Keratinocyte (primary cell): Measurements from ENCODE around the gene MAN1C1. TPM values are rescaled to one million over a fixed set of nuclear protein-coding genes. Genes with fewer than 3 reads are reported as not detected.
"Not testable (repeated sequence)": the region's sequence is repeated elsewhere in the genome, so short reads cannot be mapped to it uniquely, and the experiment has no call there.

Source experiments
- DNase-seq: peaks from one replicate; pipeline ENCODE4 v3.0.0-alpha.2; 2011; ENCODE audit warnings: low read depth, missing footprints, low spot score
- FAIRE-seq: peaks from 2 replicates; lab custom pipeline; 2011; peaks lifted over from hg19 to GRCh38; lab: Jason Lieb, UNC
- H2AFZ ChIP-seq: 2 replicates; pipeline ENCODE4 v1.6.0; 2012; ENCODE audit warnings: low read length, control low read depth, inconsistent platforms; ENCODE audit not compliant: control insufficient read depth
- H3K27ac ChIP-seq: 2 replicates; pipeline ENCODE4 v1.5.1; 2011; ENCODE audit warnings: low read length; ENCODE audit not compliant: control insufficient read depth, insufficient read depth
- H3K27me3 ChIP-seq: 3 replicates; pipeline ENCODE4 v1.6.0; 2011; ENCODE audit warnings: low read length; ENCODE audit not compliant: control insufficient read depth, insufficient read depth; ENCODE audit errors: extremely low read depth
- H3K36me3 ChIP-seq, 2 experiments: 2 replicates in 1 of 2; 3 replicates in 1 of 2; pipeline ENCODE4 v1.5.1; 2011; ENCODE audit warnings: low read length in 2 of 2, mild to moderate bottlenecking in 1 of 2; ENCODE audit not compliant: control insufficient read depth in 2 of 2, insufficient read depth in 2 of 2; ENCODE audit errors: extremely low read depth in 1 of 2
- H3K4me1 ChIP-seq: 3 replicates; pipeline ENCODE4 v1.5.1; 2011; ENCODE audit warnings: low read length; ENCODE audit not compliant: control insufficient read depth, insufficient read depth; ENCODE audit errors: extremely low read depth
- H3K4me2 ChIP-seq: 3 replicates; pipeline ENCODE4 v1.6.0; 2011; ENCODE audit warnings: low read depth, low read length; ENCODE audit not compliant: control insufficient read depth, insufficient read depth; ENCODE audit errors: extremely low read depth
- H3K4me3 ChIP-seq, 3 experiments: fragments of 200-600 bp in 1 of 3; sonication (generic) in 1 of 3; 2 replicates in 2 of 3; 3 replicates in 1 of 3; pipeline ENCODE4 v1.5.1; 2011 to 2016; ENCODE audit warnings: low read length in 3 of 3, mild to moderate bottlenecking in 3 of 3, control low read depth in 2 of 3, inconsistent platforms in 1 of 3, low read depth in 1 of 3, mixed read lengths in 1 of 3, mixed run types in 1 of 3, moderate library complexity in 1 of 3; ENCODE audit not compliant: control insufficient read depth in 2 of 3, insufficient read depth in 2 of 3; ENCODE audit errors: extremely low read depth in 1 of 3
- H3K79me2 ChIP-seq: 2 replicates; pipeline ENCODE4 v1.6.0; 2012; ENCODE audit warnings: low read length; ENCODE audit not compliant: control insufficient read depth, insufficient read depth
- H3K9ac ChIP-seq: 3 replicates; pipeline ENCODE4 v1.6.0; 2011; ENCODE audit warnings: low read length; ENCODE audit not compliant: control insufficient read depth, insufficient read depth; ENCODE audit errors: extremely low read depth
- H3K9me1 ChIP-seq: 3 replicates; pipeline ENCODE4 v1.6.0; 2011; ENCODE audit warnings: low read length; ENCODE audit not compliant: control insufficient read depth, insufficient read depth; ENCODE audit errors: extremely low read depth
- H3K9me3 ChIP-seq: 2 replicates; pipeline ENCODE4 v1.5.1; 2012; ENCODE audit warnings: low read depth, low read length; ENCODE audit not compliant: control insufficient read depth
- H4K20me1 ChIP-seq: 3 replicates; pipeline ENCODE4 v1.6.0; 2011; ENCODE audit warnings: low read length; ENCODE audit not compliant: control insufficient read depth, insufficient read depth; ENCODE audit errors: extremely low read depth
- CTCF ChIP-seq, 3 experiments: IDR thresholded peaks in 1 of 3; conservative IDR thresholded peaks in 1 of 3; optimal IDR thresholded peaks in 1 of 3; 2 replicates in 2 of 3; 3 replicates in 1 of 3; pipeline versions ENCODE3 to v1.5.1; 2011; ENCODE audit warnings: low read length in 3 of 3, mild to moderate bottlenecking in 3 of 3, moderate library complexity in 2 of 3, control low read depth in 1 of 3, inconsistent platforms in 1 of 3; ENCODE audit not compliant: insufficient read depth in 2 of 3; ENCODE audit errors: extremely low read depth in 1 of 3
- EZH2 ChIP-seq: IDR thresholded peaks from one replicate; pipeline ENCODE4 v1.6.1; 2012; ENCODE audit warnings: inconsistent platforms, mild to moderate bottlenecking, low read length, moderate library complexity
- dilution Hi-C: fragments of 300-500 bp; cut with MboI; formaldehyde crosslinking; loops from one replicate; pipeline ENCODE4 v1.7.0; 2020; ENCODE audit warnings: low sequenced_read_pairs; ENCODE audit not compliant: extremely low pct_ligation_motif_present
- polyA plus RNA-seq, 5 experiments: library from polyadenylated mRNA; depleted of rRNA in 3 of 5; stranded (reverse) in 3 of 5; stranded (forward) in 1 of 5; unstranded in 1 of 5; fragments of >200 nt; gene quantifications; 1 replicate in 1 of 5; 2 replicates in 3 of 5; 3 replicates in 1 of 5; pipeline versions ENCODE4 v1.2.1 to v1.2.3, GENCODE V29; 2011 to 2012; ENCODE audit warnings: missing spikeins in 2 of 5, low read depth in 1 of 5, low replicate concordance in 1 of 5

MAN1C1 gene
- polyA plus RNA-seq, 1 donor (not counting 4 experiments of a cell fraction or from before 2014, with no cell fraction given): 0.07 TPM

DNA sequence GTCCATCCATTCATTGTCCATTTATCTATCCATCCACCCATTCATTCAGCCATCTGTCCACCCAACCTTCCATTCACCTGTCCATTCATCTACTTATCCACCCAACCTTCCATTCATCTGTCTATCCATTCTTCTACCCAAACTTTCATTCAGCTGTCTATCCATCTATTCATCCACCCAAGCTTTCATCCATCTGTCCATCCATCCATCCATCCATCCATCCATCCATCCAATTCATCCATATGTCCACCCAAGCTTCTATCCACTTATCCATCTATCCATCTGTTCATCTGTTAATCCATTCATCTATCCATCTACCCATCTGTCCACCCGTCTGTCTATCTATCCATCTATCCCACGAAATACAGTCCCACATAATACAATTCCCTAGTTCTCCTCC, 21.6 kb upstream of the MAN1C1 start:
- DNase-seq (no peak), FAIRE-seq (no peak)
- H3K9ac ChIP-seq: no peak overlapping the region
- no peak for TF ChIP-seq CTCF (optimal IDR thresholded peaks at IDR 0.05 in 1 of 3, IDR thresholded peaks at IDR 0.05 in 1 of 3, conservative IDR thresholded peaks at IDR 0.05 in 1 of 3; ENCODE audit: extremely low read depth in 1 of 3, insufficient read depth in 2 of 3, low read length in 3 of 3)
- TF ChIP-seq EZH2: no peak
- no peaks in the 10 kb centered on the region for H3K79me2 ChIP-seq
- no peaks in the 10 kb centered on the region for H3K9me1 ChIP-seq
- dilution Hi-C loops: no loop called here
- no peak overlapping the region for H3K4me2 ChIP-seq
- no peaks in the 10 kb centered on the region for H4K20me1 ChIP-seq
- no peak overlapping the region for H3K4me3 ChIP-seq
- no peaks in the 10 kb centered on the region for H3K27me3 ChIP-seq
- H3K4me1 ChIP-seq: no peaks in the 10 kb centered on the region
- H3K36me3 ChIP-seq: no peaks in the 10 kb centered on the region
- no peaks in the 10 kb centered on the region for H3K9me3 ChIP-seq
- H3K27ac ChIP-seq: no peak overlapping the region
- H2AFZ ChIP-seq: no peak overlapping the region

DNA sequence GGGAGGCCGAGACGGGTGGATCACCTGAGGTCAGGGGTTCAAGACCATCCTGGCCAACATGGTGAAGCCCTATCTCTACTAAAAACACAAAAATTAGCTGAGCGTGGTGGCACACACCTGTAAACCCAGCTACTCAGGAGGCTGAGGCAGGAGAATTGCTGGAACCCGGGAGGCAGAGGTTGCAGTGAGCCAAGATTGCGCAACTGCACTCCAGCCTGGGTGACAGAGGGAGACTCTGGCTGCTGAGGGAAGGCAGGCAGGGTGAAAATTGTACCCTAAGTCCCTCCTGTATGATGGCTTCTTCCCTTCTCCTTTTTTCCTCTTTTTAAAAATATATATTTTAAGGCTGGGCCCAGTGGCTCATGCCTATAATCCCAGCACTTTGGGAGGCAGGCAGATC, 19.9 kb upstream of the MAN1C1 start:
- FAIRE-seq, H3K4me3 ChIP-seq, H3K9me1 ChIP-seq, H3K9me3 ChIP-seq, H3K36me3 ChIP-seq, H3K27ac ChIP-seq, DNase-seq, H3K4me1 ChIP-seq, H3K79me2 ChIP-seq, H4K20me1 ChIP-seq, H2AFZ ChIP-seq, H3K4me2 ChIP-seq, H3K9ac ChIP-seq, H3K27me3 ChIP-seq, dilution Hi-C loops: not testable (repeated sequence)

DNA sequence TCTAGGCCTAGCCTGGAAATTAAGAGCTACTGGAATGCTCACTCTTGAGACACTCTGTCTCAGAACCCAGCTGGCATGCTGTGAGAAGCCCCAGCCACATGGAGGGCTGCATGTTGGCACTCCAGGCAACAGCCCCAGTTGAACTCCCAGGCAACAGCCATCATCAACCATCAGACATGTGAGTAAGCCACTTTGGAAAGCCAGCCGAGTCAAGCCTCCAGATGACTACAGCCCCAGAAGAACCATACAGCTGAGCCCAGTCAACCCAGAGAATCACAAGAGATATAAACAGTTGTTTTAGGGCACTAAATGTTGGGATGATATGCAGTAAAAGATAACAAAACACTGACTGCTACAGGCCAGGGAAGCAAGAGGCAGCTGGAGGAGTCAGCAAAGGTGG, 17.7 kb upstream of the MAN1C1 start:
- no peak for TF ChIP-seq EZH2
- no peak for TF ChIP-seq CTCF (optimal IDR thresholded peaks at IDR 0.05 in 1 of 3, IDR thresholded peaks at IDR 0.05 in 1 of 3, conservative IDR thresholded peaks at IDR 0.05 in 1 of 3; ENCODE audit: extremely low read depth in 1 of 3, insufficient read depth in 2 of 3, low read length in 3 of 3)
- Histone ChIP-seq H3K9me1 (no peaks in the 10 kb centered on the region), H3K4me1 (no peaks in the 10 kb centered on the region), H3K36me3 (no peaks in the 10 kb centered on the region), H4K20me1 (no peaks in the 10 kb centered on the region), H3K27ac (no peak overlapping the region), H3K4me2 (no peak overlapping the region), H3K27me3 (peaks cover 4% of the 10 kb centered on the region), H3K4me3 (no peak overlapping the region), H2AFZ (no peak overlapping the region), H3K9me3 (no peaks in the 10 kb centered on the region), H3K79me2 (no peaks in the 10 kb centered on the region), H3K9ac (no peak overlapping the region)
- dilution Hi-C loops: no loop called here
- DNase-seq (no peak), FAIRE-seq (no peak)
